ENCODE measurements around the gene PGAP2.
"Not testable (repeated sequence)": the region's sequence is repeated elsewhere in the genome, so short reads cannot be mapped to it uniquely, and the experiment has no call there.

Gene PGAP2

GRCh38 chr11:3803726-3804495 is 4.4 kb upstream of the PGAP2 start:
- H3K27me3 ChIP-seq (ENCODE audit: control insufficient read depth in 1 of 2, insufficient read depth in 2 of 2, low read length in 2 of 2): no peaks in the 10 kb centered on the region
- peaks cover 13% of the 10 kb centered on the region for H3K4me1 ChIP-seq (ENCODE audit: control insufficient read depth, insufficient read depth, low read length)
- no peaks in the 10 kb centered on the region for H3K36me3 ChIP-seq (ENCODE audit: control insufficient read depth in 2 of 2, insufficient read depth in 2 of 2, low read length in 2 of 2)
- H3K27ac ChIP-seq (ENCODE audit: low read length): no peak overlapping the region
- no peaks in the 10 kb centered on the region for H3K9me3 ChIP-seq (ENCODE audit: control insufficient read depth in 2 of 2, low read length in 2 of 2)
- H3K4me3 ChIP-seq (ENCODE audit: low read length in 2 of 2): no peak overlapping the region
- no peak overlapping the region for H3K9ac ChIP-seq (ENCODE audit: low read length in 2 of 2)

GRCh38 chr11:3808861-3809623 is 682 bp downstream of the PGAP2 start:
- Histone ChIP-seq H3K4me1 (ENCODE audit: control insufficient read depth, insufficient read depth, low read length) (peaks cover 15% of the 10 kb centered on the region), H3K36me3 (ENCODE audit: control insufficient read depth in 2 of 2, insufficient read depth in 2 of 2, low read length in 2 of 2) (no peaks in the 10 kb centered on the region), H3K4me3 (ENCODE audit: low read length in 2 of 2) (peak overlapping the region; percentile 85 to 94), H3K27ac (ENCODE audit: low read length) (no peak overlapping the region), H3K27me3 (ENCODE audit: control insufficient read depth in 1 of 2, insufficient read depth in 2 of 2, low read length in 2 of 2) (no peaks in the 10 kb centered on the region), H3K9ac (ENCODE audit: low read length in 2 of 2) (peak overlapping the region; percentile 58 to 80), H3K9me3 (ENCODE audit: control insufficient read depth in 2 of 2, low read length in 2 of 2) (no peaks in the 10 kb centered on the region)

GRCh38 chr11:3809624-3809928 is 1.2 kb downstream of the PGAP2 start:
- H3K27me3 ChIP-seq (ENCODE audit: control insufficient read depth in 1 of 2, insufficient read depth in 2 of 2, low read length in 2 of 2): no peaks in the 10 kb centered on the region
- H3K36me3 ChIP-seq (ENCODE audit: control insufficient read depth in 2 of 2, insufficient read depth in 2 of 2, low read length in 2 of 2): no peaks in the 10 kb centered on the region
- H3K4me1 ChIP-seq (ENCODE audit: control insufficient read depth, insufficient read depth, low read length): peaks cover 15% of the 10 kb centered on the region
- H3K9me3 ChIP-seq (ENCODE audit: control insufficient read depth in 2 of 2, low read length in 2 of 2): no peaks in the 10 kb centered on the region
- no peak overlapping the region for H3K27ac ChIP-seq (ENCODE audit: low read length)
- no peak overlapping the region for H3K9ac ChIP-seq (ENCODE audit: low read length in 2 of 2)
- H3K4me3 ChIP-seq (ENCODE audit: low read length in 2 of 2): no peak overlapping the region

GRCh38 chr11:3810446-3810845 is 2.1 kb downstream of the PGAP2 start:
- Histone ChIP-seq H3K36me3 (ENCODE audit: control insufficient read depth in 2 of 2, insufficient read depth in 2 of 2, low read length in 2 of 2) (no peaks in the 10 kb centered on the region), H3K9ac (ENCODE audit: low read length in 2 of 2) (no peak overlapping the region), H3K27me3 (ENCODE audit: control insufficient read depth in 1 of 2, insufficient read depth in 2 of 2, low read length in 2 of 2) (no peaks in the 10 kb centered on the region), H3K4me3 (ENCODE audit: low read length in 2 of 2) (no peak overlapping the region), H3K27ac (ENCODE audit: low read length) (no peak overlapping the region), H3K4me1 (ENCODE audit: control insufficient read depth, insufficient read depth, low read length) (peaks cover 15% of the 10 kb centered on the region), H3K9me3 (ENCODE audit: control insufficient read depth in 2 of 2, low read length in 2 of 2) (no peaks in the 10 kb centered on the region)

DNA sequence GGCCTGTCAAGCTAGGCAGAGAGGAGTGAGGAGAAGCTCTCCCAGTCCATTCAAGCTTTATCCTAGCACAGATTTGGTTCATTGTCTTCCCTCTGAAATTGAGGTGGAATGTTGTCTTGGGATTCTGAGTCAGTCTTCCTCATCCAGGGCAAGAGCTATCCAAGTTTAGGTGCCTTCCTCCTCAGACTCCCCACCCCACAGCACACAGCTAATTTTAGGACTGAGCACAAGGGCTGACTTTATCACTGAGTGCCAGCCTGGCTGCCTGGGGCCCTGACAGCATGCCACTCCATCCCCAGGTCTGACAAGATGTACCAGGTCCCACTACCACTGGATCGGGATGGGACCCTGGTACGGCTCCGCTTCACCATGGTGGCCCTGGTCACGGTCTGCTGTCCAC is 2.6 kb downstream of the PGAP2 start:
- Histone ChIP-seq H3K27me3 (ENCODE audit: control insufficient read depth in 1 of 2, insufficient read depth in 2 of 2, low read length in 2 of 2) (no peaks in the 10 kb centered on the region), H3K4me1 (ENCODE audit: control insufficient read depth, insufficient read depth, low read length) (peaks cover 15% of the 10 kb centered on the region), H3K9me3 (ENCODE audit: control insufficient read depth in 2 of 2, low read length in 2 of 2) (no peaks in the 10 kb centered on the region), H3K27ac (ENCODE audit: low read length) (no peak overlapping the region), H3K4me3 (ENCODE audit: low read length in 2 of 2) (no peak overlapping the region), H3K36me3 (ENCODE audit: control insufficient read depth in 2 of 2, insufficient read depth in 2 of 2, low read length in 2 of 2) (no peaks in the 10 kb centered on the region), H3K9ac (ENCODE audit: low read length in 2 of 2) (no peak overlapping the region)

- not testable (repeated sequence) for H3K27ac ChIP-seq (ENCODE audit: low read length); H3K9ac ChIP-seq (ENCODE audit: low read length in 2 of 2); H3K27me3 ChIP-seq (ENCODE audit: control insufficient read depth in 1 of 2, insufficient read depth in 2 of 2, low read length in 2 of 2); H3K36me3 ChIP-seq (ENCODE audit: control insufficient read depth in 2 of 2, insufficient read depth in 2 of 2, low read length in 2 of 2); H3K9me3 ChIP-seq (ENCODE audit: control insufficient read depth in 2 of 2, low read length in 2 of 2); H3K4me3 ChIP-seq (ENCODE audit: low read length in 2 of 2); H3K4me1 ChIP-seq (ENCODE audit: control insufficient read depth, insufficient read depth, low read length)
Observed at GRCh38 chr11:3814832-3815231, 6.5 kb downstream of the PGAP2 start.

DNA sequence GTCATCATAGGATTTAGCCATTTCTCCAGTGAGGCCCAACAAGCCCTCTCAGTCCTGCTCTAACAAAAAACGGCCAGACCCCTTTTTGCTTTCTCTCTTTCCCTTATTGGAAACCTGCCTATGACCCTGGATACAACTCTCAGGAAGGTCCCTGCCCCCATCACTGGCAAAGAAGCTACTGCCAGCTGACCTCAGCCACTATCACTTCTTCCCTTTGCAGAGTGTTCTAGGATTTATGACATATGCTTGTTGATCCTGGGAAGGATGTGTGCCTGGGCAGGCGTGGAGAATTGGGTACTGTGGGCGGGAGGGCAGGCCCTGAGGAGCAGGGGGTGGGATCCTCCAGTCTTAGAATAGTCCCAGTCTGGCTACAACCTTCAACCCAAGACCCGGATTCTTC is 7.5 kb downstream of the PGAP2 start:
- Histone ChIP-seq H3K27me3 (ENCODE audit: control insufficient read depth in 1 of 2, insufficient read depth in 2 of 2, low read length in 2 of 2) (no peaks in the 10 kb centered on the region), H3K9ac (ENCODE audit: low read length in 2 of 2) (no peak overlapping the region), H3K36me3 (ENCODE audit: control insufficient read depth in 2 of 2, insufficient read depth in 2 of 2, low read length in 2 of 2) (no peaks in the 10 kb centered on the region), H3K4me1 (ENCODE audit: control insufficient read depth, insufficient read depth, low read length) (no peaks in the 10 kb centered on the region), H3K27ac (ENCODE audit: low read length) (no peak overlapping the region), H3K4me3 (ENCODE audit: low read length in 2 of 2) (no peak overlapping the region), H3K9me3 (ENCODE audit: control insufficient read depth in 2 of 2, low read length in 2 of 2) (no peaks in the 10 kb centered on the region)

DNA sequence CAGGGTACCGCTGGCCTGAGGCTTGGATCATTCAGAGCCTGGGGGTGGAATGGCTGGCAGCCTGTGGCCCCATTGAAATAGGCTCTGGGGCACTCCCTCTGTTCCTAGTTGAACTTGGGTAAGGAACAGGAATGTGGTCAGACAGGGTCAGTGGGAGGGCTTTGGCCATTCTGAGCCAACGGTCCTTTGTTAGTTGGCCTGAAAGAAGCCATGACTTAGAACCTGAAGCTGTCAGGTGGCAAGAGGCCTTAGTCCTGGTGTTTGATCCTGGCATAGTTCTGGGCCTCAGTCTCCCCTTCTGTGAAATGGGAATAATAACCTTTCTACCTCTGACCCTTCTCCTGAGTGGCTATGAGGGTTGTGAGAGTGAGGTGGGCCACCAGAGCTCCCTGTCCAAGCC is 8.3 kb downstream of the PGAP2 start:
- H3K9me3 ChIP-seq (ENCODE audit: control insufficient read depth in 2 of 2, low read length in 2 of 2): no peaks in the 10 kb centered on the region
- H3K4me3 ChIP-seq (ENCODE audit: low read length in 2 of 2): no peak overlapping the region
- no peaks in the 10 kb centered on the region for H3K36me3 ChIP-seq (ENCODE audit: control insufficient read depth in 2 of 2, insufficient read depth in 2 of 2, low read length in 2 of 2)
- no peak overlapping the region for H3K27ac ChIP-seq (ENCODE audit: low read length)
- no peak overlapping the region for H3K9ac ChIP-seq (ENCODE audit: low read length in 2 of 2)
- H3K4me1 ChIP-seq (ENCODE audit: control insufficient read depth, insufficient read depth, low read length): no peaks in the 10 kb centered on the region
- H3K27me3 ChIP-seq (ENCODE audit: control insufficient read depth in 1 of 2, insufficient read depth in 2 of 2, low read length in 2 of 2): no peaks in the 10 kb centered on the region

DNA sequence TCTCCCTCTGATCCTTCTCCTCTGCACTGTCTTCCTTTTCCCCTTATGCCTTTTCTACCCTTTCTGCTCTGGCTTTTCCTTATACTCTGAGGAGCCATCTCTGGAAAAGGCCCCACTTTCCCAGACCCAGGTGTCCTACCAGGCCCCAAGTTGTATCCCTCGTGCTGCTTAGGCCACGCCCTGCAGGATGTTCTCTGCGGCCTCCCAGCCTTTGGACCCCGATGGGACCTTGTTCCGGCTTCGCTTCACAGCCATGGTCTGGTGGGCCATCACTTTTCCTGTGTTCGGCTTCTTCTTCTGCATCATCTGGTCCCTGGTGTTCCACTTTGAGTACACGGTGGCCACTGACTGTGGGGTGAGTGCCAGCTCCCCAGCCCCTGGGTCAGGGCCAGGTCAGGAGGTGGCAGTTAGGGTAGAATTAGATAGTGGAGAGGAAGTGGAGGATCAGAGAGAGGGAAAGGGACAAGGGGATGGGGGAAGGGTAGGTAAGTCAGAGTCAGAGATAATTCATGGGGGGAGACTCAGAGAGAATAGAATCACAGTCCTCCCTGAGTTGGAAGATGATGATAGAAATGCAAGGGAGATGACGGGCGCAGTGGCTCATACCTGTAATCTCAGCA is 8.9 kb downstream of the PGAP2 start:
- H3K36me3 ChIP-seq (ENCODE audit: control insufficient read depth in 2 of 2, insufficient read depth in 2 of 2, low read length in 2 of 2): no peaks in the 10 kb centered on the region
- H3K27ac ChIP-seq (ENCODE audit: low read length): no peak overlapping the region
- H3K4me3 ChIP-seq (ENCODE audit: low read length in 2 of 2): no peak overlapping the region
- H3K9ac ChIP-seq (ENCODE audit: low read length in 2 of 2): no peak overlapping the region
- H3K27me3 ChIP-seq (ENCODE audit: control insufficient read depth in 1 of 2, insufficient read depth in 2 of 2, low read length in 2 of 2): no peaks in the 10 kb centered on the region
- H3K4me1 ChIP-seq (ENCODE audit: control insufficient read depth, insufficient read depth, low read length): no peaks in the 10 kb centered on the region
- H3K9me3 ChIP-seq (ENCODE audit: control insufficient read depth in 2 of 2, low read length in 2 of 2): no peaks in the 10 kb centered on the region

DNA sequence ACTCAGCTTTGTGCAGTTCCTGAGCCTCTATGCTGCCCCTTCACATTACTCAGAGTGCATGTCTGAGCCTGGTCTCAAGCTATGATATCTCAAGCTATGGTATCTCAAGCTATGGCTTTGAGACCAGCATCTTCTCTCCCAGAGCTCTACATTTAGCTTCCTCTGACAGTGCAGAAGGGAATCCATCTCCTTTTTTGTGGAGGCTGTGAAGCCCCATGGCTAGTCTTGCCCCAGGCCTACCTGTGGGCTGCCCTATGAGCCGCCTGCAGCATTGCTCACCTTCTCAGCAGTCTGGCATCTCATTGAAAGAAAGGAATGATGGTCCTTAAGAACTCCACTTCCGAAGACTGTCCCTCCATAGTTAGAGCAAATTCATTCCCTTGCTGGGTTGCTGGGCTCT is 12.6 kb downstream of the PGAP2 start:
- peaks cover 0 to 9% of the 10 kb centered on the region in 2 donors for H3K36me3 ChIP-seq (ENCODE audit: control insufficient read depth in 2 of 2, insufficient read depth in 2 of 2, low read length in 2 of 2)
- H3K4me1 ChIP-seq (ENCODE audit: control insufficient read depth, insufficient read depth, low read length): no peaks in the 10 kb centered on the region
- no peaks in the 10 kb centered on the region for H3K9me3 ChIP-seq (ENCODE audit: control insufficient read depth in 2 of 2, low read length in 2 of 2)
- no peak overlapping the region for H3K9ac ChIP-seq (ENCODE audit: low read length in 2 of 2)
- no peak overlapping the region for H3K4me3 ChIP-seq (ENCODE audit: low read length in 2 of 2)
- H3K27ac ChIP-seq (ENCODE audit: low read length): no peak overlapping the region
- no peaks in the 10 kb centered on the region for H3K27me3 ChIP-seq (ENCODE audit: control insufficient read depth in 1 of 2, insufficient read depth in 2 of 2, low read length in 2 of 2)

GRCh38 chr11:3822312-3822711 is 14.0 kb downstream of the PGAP2 start:
- no peaks in the 10 kb centered on the region for H3K4me1 ChIP-seq (ENCODE audit: control insufficient read depth, insufficient read depth, low read length)
- H3K27me3 ChIP-seq (ENCODE audit: control insufficient read depth in 1 of 2, insufficient read depth in 2 of 2, low read length in 2 of 2): no peaks in the 10 kb centered on the region
- H3K9me3 ChIP-seq (ENCODE audit: control insufficient read depth in 2 of 2, low read length in 2 of 2): no peaks in the 10 kb centered on the region
- no peak overlapping the region for H3K27ac ChIP-seq (ENCODE audit: low read length)
- H3K36me3 ChIP-seq (ENCODE audit: control insufficient read depth in 2 of 2, insufficient read depth in 2 of 2, low read length in 2 of 2): peaks cover under 1 to 20% of the 10 kb centered on the region in 2 donors
- H3K4me3 ChIP-seq (ENCODE audit: low read length in 2 of 2): no peak overlapping the region
- no peak overlapping the region for H3K9ac ChIP-seq (ENCODE audit: low read length in 2 of 2)

Measured in stomach smooth muscle (tissue), 2 donors.